ENCODE data around the gene PTER.

The PTER gene

GRCh38 chr10:16536155-16536554, 99.3 kb downstream of the PTER start:
- no peak for DNase-seq (ENCODE audit: low read depth in 2 of 3, low spot score in 2 of 3)

GRCh38 chr10:16544099-16544498, 107.3 kb downstream of the PTER start:
- no peak for DNase-seq (ENCODE audit: low read depth in 2 of 3, low spot score in 2 of 3)

- no peak for DNase-seq (ENCODE audit: low read depth in 2 of 3, low spot score in 2 of 3)
Measured at GRCh38 chr10:16544591-16544990, 107.8 kb downstream of the PTER start.

GRCh38 chr10:16545116-16545736, 108.4 kb downstream of the PTER start:
- no peak for DNase-seq (ENCODE audit: low read depth in 2 of 3, low spot score in 2 of 3)

- no peak for DNase-seq (ENCODE audit: low read depth in 2 of 3, low spot score in 2 of 3)
Measured at GRCh38 chr10:16547973-16548372, 111.2 kb downstream of the PTER start.

- no peak for DNase-seq (ENCODE audit: low read depth in 2 of 3, low spot score in 2 of 3)
Measured at GRCh38 chr10:16559236-16559773, 122.5 kb downstream of the PTER start.

- DNase-seq (ENCODE audit: low read depth in 2 of 3, low spot score in 2 of 3), result no peak
Measured at GRCh38 chr10:16562891-16563290, 126.1 kb downstream of the PTER start.

All from activated CD8-positive, alpha-beta memory T cell treated with anti-CD3 and anti-CD28 coated beads for 48 hours (primary cell).